Measurements from ENCODE around the gene FREM1.

GRCh38 chr9:14831074-14831473 lies 79.2 kb downstream of the FREM1 start:
- TF ChIP-seq AKAP8 (CRISPR knock-in tag; IDR thresholded peaks at IDR 0.05) (no peak), MEIS2 (CRISPR knock-in tag; IDR thresholded peaks at IDR 0.05) (no peak), ETV6 (CRISPR knock-in tag; conservative IDR thresholded peaks at IDR 0.05) (no peak), ZNF253 (CRISPR knock-in tag; IDR thresholded peaks at IDR 0.05; ENCODE audit: borderline replicate concordance) (no peak), MYC (CRISPR knock-in tag; IDR thresholded peaks at IDR 0.05; ENCODE audit: borderline replicate concordance) (no peak), ZFX (CRISPR knock-in tag; IDR thresholded peaks at IDR 0.05; ENCODE audit: low read depth) (no peak), ZNF746 (CRISPR knock-in tag; IDR thresholded peaks at IDR 0.05) (no peak), PRPF4 (IDR thresholded peaks at IDR 0.05; ENCODE audit: low read depth, low read length, poor library complexity, severe bottlenecking) (no peak)
- TF ChIP-seq, protein P1, sequence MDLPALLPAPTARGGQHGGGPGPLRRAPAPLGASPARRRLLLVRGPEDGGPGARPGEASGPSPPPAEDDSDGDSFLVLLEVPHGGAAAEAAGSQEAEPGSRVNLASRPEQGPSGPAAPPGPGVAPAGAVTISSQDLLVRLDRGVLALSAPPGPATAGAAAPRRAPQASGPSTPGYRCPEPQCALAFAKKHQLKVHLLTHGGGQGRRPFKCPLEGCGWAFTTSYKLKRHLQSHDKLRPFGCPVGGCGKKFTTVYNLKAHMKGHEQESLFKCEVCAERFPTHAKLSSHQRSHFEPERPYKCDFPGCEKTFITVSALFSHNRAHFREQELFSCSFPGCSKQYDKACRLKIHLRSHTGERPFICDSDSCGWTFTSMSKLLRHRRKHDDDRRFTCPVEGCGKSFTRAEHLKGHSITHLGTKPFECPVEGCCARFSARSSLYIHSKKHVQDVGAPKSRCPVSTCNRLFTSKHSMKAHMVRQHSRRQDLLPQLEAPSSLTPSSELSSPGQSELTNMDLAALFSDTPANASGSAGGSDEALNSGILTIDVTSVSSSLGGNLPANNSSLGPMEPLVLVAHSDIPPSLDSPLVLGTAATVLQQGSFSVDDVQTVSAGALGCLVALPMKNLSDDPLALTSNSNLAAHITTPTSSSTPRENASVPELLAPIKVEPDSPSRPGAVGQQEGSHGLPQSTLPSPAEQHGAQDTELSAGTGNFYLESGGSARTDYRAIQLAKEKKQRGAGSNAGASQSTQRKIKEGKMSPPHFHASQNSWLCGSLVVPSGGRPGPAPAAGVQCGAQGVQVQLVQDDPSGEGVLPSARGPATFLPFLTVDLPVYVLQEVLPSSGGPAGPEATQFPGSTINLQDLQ (CRISPR knock-in tag; IDR thresholded peaks at IDR 0.05) = no peak
- TF ChIP-seq, protein P2, sequence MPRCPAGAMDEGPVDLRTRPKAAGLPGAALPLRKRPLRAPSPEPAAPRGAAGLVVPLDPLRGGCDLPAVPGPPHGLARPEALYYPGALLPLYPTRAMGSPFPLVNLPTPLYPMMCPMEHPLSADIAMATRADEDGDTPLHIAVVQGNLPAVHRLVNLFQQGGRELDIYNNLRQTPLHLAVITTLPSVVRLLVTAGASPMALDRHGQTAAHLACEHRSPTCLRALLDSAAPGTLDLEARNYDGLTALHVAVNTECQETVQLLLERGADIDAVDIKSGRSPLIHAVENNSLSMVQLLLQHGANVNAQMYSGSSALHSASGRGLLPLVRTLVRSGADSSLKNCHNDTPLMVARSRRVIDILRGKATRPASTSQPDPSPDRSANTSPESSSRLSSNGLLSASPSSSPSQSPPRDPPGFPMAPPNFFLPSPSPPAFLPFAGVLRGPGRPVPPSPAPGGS (CRISPR knock-in tag; IDR thresholded peaks at IDR 0.05) = no peak
- TF ChIP-seq, protein P3, sequence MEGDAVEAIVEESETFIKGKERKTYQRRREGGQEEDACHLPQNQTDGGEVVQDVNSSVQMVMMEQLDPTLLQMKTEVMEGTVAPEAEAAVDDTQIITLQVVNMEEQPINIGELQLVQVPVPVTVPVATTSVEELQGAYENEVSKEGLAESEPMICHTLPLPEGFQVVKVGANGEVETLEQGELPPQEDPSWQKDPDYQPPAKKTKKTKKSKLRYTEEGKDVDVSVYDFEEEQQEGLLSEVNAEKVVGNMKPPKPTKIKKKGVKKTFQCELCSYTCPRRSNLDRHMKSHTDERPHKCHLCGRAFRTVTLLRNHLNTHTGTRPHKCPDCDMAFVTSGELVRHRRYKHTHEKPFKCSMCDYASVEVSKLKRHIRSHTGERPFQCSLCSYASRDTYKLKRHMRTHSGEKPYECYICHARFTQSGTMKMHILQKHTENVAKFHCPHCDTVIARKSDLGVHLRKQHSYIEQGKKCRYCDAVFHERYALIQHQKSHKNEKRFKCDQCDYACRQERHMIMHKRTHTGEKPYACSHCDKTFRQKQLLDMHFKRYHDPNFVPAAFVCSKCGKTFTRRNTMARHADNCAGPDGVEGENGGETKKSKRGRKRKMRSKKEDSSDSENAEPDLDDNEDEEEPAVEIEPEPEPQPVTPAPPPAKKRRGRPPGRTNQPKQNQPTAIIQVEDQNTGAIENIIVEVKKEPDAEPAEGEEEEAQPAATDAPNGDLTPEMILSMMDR (CRISPR knock-in tag; IDR thresholded peaks at IDR 0.05) = no peak
